ENCODE results near the gene CDH23. TPM values are rescaled to one million over a fixed set of nuclear protein-coding genes. Genes with fewer than 3 reads are reported as not detected.

CDH23 gene
- total RNA-seq, 1 donor from 2014 or later, result 1.3 TPM

- no peaks in the 10 kb centered on the region for H3K27me3 Mint-ChIP-seq
- intact Hi-C loops (cut with micrococcal nuclease), result no loop called here
- H3K9me3 Mint-ChIP-seq, result no peaks in the 10 kb centered on the region
- no peak for DNase-seq
- H3K27ac Mint-ChIP-seq, result peak overlapping the region; percentile 86
- peaks cover 85% of the 10 kb centered on the region for H3K4me1 Mint-ChIP-seq
- H3K4me3 Mint-ChIP-seq, result peak overlapping the region; percentile 3
- H3K36me3 Mint-ChIP-seq (ENCODE audit: low read depth), result peaks cover 7% of the 10 kb centered on the region
Measured at GRCh38 chr10:71739358-71739900, 342.7 kb downstream of the CDH23 start.

GRCh38 chr10:71740069-71740653, 343.4 kb downstream of the CDH23 start:
- intact Hi-C loops (cut with micrococcal nuclease), result loop anchor here (2.0 to 10.0 kb wide), 2 partner anchors 17 to 345 kb away; partner anchors contain the start of gene SPOCK2
- Mint-ChIP-seq H3K4me1 (peaks cover 85% of the 10 kb centered on the region), H3K27ac (peak overlapping the region; percentile 86), H3K9me3 (no peaks in the 10 kb centered on the region), H3K4me3 (no peak overlapping the region), H3K27me3 (no peaks in the 10 kb centered on the region), H3K36me3 (ENCODE audit: low read depth) (peaks cover 9% of the 10 kb centered on the region)
- DNase-seq, result no peak

GRCh38 chr10:71741029-71741428, 344.3 kb downstream of the CDH23 start:
- intact Hi-C loops (cut with micrococcal nuclease), result loop anchor here (2.0 to 10.0 kb wide), 2 partner anchors 16 to 344 kb away; partner anchors contain the start of gene SPOCK2
- peak overlapping the region; percentile 77 for H3K27ac Mint-ChIP-seq
- H3K36me3 Mint-ChIP-seq (ENCODE audit: low read depth), result peaks cover 11% of the 10 kb centered on the region
- no peak for DNase-seq
- no peaks in the 10 kb centered on the region for H3K9me3 Mint-ChIP-seq
- peak overlapping the region; percentile 48 for H3K4me3 Mint-ChIP-seq
- H3K4me1 Mint-ChIP-seq, result peaks cover 86% of the 10 kb centered on the region
- H3K27me3 Mint-ChIP-seq, result no peaks in the 10 kb centered on the region

- intact Hi-C loops (cut with micrococcal nuclease), result loop anchor here (2.0 to 10.0 kb wide), 2 partner anchors 15 to 343 kb away; partner anchors contain the start of gene SPOCK2
- Mint-ChIP-seq H3K27ac (peak overlapping the region; percentile 77), H3K4me3 (peak overlapping the region; percentile 48), H3K36me3 (ENCODE audit: low read depth) (peaks cover 11% of the 10 kb centered on the region), H3K9me3 (no peaks in the 10 kb centered on the region), H3K4me1 (peaks cover 86% of the 10 kb centered on the region), H3K27me3 (no peaks in the 10 kb centered on the region)
- no peak for DNase-seq
Measured at GRCh38 chr10:71741671-71742070, 345.0 kb downstream of the CDH23 start.

DNA sequence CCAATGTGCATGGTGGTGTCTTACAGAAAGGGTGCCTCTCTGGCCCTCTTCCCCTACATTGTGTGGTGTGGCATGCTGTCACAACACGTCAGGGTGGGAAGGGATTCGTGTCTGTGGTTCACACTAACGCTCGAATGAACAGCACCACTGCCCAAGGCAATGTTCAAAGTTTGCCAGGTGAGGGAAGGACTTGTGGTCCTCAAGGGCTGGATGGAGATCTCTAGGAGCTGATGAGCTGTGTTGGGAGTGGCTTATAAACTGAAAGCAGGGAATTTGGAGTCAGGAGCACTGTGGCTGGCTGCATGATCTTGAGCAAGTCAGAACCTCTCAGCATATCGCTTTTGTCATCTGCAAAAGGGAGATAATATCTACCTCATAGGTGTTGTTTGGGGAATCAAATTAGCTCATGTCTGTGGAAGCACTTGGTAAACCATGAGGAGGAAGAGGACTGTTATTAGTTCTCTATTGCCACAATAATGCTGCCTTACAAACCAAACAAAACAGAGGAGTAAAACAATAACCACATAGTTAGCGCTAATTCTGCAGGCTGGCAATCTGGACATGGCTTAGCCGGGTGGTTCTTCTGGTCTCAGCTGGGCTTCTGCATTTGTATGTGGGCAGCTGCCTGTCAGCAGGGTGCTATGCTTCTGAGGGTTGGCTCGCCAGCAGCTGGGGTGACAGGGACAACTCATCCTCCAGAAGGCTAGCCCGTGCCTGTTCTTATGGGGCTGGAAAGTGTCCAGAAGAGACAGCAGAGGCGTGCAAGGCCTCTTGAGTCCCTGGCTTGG, 345.8 kb downstream of the CDH23 start:
- no peak for DNase-seq
- no peaks in the 10 kb centered on the region for H3K27me3 Mint-ChIP-seq
- peak overlapping the region; percentile 12 for H3K4me3 Mint-ChIP-seq
- peaks cover 86% of the 10 kb centered on the region for H3K4me1 Mint-ChIP-seq
- peak overlapping the region; percentile 77 for H3K27ac Mint-ChIP-seq
- intact Hi-C loops (cut with micrococcal nuclease), result loop anchor here (10.0 kb wide), 1 partner anchor 342 kb away; the partner anchor contains the start of gene SPOCK2
- H3K36me3 Mint-ChIP-seq (ENCODE audit: low read depth), result peaks cover 18% of the 10 kb centered on the region
- H3K9me3 Mint-ChIP-seq, result no peaks in the 10 kb centered on the region

DNA sequence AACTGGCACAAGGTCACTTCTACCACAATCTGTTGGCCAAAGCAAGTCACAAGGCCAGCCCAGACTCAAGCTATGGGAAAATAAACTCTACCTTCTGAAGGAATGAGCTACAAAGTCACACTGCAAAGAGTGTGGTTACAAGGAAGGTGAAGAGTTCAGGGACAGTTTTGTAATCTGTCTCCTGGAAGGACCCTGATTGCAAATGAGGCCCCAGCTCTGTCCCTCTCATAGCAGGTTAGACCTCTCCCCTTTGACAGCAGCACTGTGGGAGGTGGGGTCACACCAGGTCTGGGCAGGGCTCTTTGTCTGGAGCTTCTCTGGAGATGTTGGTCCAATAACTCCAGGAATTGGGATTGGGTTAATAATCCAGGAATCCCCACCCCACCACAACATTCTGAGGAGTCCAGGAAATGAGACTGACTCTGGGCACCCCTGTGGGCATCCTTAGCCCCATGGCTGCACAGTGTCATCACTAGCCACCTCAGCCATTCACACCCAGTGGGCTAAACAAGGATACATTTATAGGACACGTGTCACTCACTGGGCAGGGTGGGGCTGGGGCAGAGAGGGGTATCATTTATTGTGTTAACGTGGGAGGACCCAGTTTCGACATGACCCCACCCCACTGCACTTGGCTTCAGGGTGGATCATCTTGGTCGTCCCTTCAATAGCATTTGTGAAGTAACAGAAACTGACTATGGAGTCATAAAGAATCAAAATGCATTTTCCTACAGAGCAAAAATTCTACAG, 346.5 kb downstream of the CDH23 start:
- no peaks in the 10 kb centered on the region for H3K9me3 Mint-ChIP-seq
- H3K4me1 Mint-ChIP-seq, result peaks cover 86% of the 10 kb centered on the region
- no peaks in the 10 kb centered on the region for H3K27me3 Mint-ChIP-seq
- peak overlapping the region; percentile 77 for H3K27ac Mint-ChIP-seq
- peaks cover 21% of the 10 kb centered on the region for H3K36me3 Mint-ChIP-seq (ENCODE audit: low read depth)
- no peak for DNase-seq
- intact Hi-C loops (cut with micrococcal nuclease), result loop anchor here (10.0 kb wide), 1 partner anchor 342 kb away; the partner anchor contains the start of gene SPOCK2
- peak overlapping the region; percentile 12 for H3K4me3 Mint-ChIP-seq

GRCh38 chr10:71743866-71744265, 347.1 kb downstream of the CDH23 start:
- no peak overlapping the region for H3K4me3 Mint-ChIP-seq
- intact Hi-C loops (cut with micrococcal nuclease), result loop anchor here (10.0 kb wide), 1 partner anchor 341 kb away; the partner anchor contains the start of gene SPOCK2
- no peak overlapping the region for H3K27ac Mint-ChIP-seq
- H3K36me3 Mint-ChIP-seq (ENCODE audit: low read depth), result peaks cover 26% of the 10 kb centered on the region
- H3K27me3 Mint-ChIP-seq, result no peaks in the 10 kb centered on the region
- peaks cover 89% of the 10 kb centered on the region for H3K4me1 Mint-ChIP-seq
- H3K9me3 Mint-ChIP-seq, result no peaks in the 10 kb centered on the region
- no peak for DNase-seq

- intact Hi-C loops (cut with micrococcal nuclease), result loop anchor here (10.0 kb wide), 1 partner anchor 340 kb away; the partner anchor contains the start of gene SPOCK2
- peaks cover 33% of the 10 kb centered on the region for H3K36me3 Mint-ChIP-seq (ENCODE audit: low read depth)
- H3K27ac Mint-ChIP-seq, result peak overlapping the region; percentile 99
- H3K9me3 Mint-ChIP-seq, result no peaks in the 10 kb centered on the region
- DNase-seq, result no peak
- no peaks in the 10 kb centered on the region for H3K27me3 Mint-ChIP-seq
- H3K4me3 Mint-ChIP-seq, result no peak overlapping the region
- peaks cover 90% of the 10 kb centered on the region for H3K4me1 Mint-ChIP-seq
Measured at GRCh38 chr10:71744897-71745663, 348.4 kb downstream of the CDH23 start.

DNA sequence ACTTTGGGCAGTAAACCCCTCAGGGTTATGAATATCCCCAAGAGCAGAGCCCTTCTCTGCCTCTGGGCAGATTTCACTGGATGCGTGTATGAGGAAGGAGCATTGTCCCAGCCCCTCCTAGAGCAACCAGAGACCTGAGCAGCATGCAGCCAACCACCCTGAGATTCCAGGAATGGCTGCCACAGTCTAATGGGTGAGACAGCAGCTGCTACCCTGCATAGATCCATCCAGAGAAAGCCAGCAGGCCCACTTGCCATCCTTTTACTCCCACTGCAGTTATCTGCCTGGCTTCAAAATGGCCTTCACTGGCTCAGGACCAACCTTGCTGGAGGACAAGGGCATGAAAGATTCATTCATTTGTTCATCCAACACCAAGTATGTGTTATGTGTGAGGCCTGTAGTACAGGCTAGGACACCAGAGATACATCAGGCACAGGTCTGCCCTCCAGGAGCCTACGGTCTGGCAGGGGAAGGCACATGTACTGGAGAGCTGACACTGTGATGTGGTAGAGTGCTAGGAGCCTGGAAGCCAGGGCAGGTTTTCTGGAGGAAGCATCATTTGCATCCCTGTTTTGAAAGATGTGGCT, 349.0 kb downstream of the CDH23 start:
- Mint-ChIP-seq H3K4me3 (no peak overlapping the region), H3K36me3 (ENCODE audit: low read depth) (peaks cover 39% of the 10 kb centered on the region), H3K27me3 (no peaks in the 10 kb centered on the region), H3K4me1 (peaks cover 91% of the 10 kb centered on the region), H3K9me3 (no peaks in the 10 kb centered on the region), H3K27ac (peak overlapping the region; percentile 99)
- no peak for DNase-seq
- intact Hi-C loops (cut with micrococcal nuclease), result loop anchor here (10.0 kb wide), 1 partner anchor 339 kb away; the partner anchor contains the start of gene SPOCK2

- H3K4me1 Mint-ChIP-seq, result peaks cover 88% of the 10 kb centered on the region
- intact Hi-C loops (cut with micrococcal nuclease), result loop anchor here (1.0 to 10.0 kb wide), 2 partner anchors 9 to 338 kb away; partner anchors contain the start of gene SPOCK2
- no peaks in the 10 kb centered on the region for H3K27me3 Mint-ChIP-seq
- H3K27ac Mint-ChIP-seq, result peak overlapping the region; percentile 99
- H3K4me3 Mint-ChIP-seq, result peak overlapping the region; percentile 44
- H3K36me3 Mint-ChIP-seq (ENCODE audit: low read depth), result peaks cover 44% of the 10 kb centered on the region
- DNase-seq, result peak; percentile 76
- H3K9me3 Mint-ChIP-seq, result no peaks in the 10 kb centered on the region
Measured at GRCh38 chr10:71746344-71747037, 349.8 kb downstream of the CDH23 start.

DNA sequence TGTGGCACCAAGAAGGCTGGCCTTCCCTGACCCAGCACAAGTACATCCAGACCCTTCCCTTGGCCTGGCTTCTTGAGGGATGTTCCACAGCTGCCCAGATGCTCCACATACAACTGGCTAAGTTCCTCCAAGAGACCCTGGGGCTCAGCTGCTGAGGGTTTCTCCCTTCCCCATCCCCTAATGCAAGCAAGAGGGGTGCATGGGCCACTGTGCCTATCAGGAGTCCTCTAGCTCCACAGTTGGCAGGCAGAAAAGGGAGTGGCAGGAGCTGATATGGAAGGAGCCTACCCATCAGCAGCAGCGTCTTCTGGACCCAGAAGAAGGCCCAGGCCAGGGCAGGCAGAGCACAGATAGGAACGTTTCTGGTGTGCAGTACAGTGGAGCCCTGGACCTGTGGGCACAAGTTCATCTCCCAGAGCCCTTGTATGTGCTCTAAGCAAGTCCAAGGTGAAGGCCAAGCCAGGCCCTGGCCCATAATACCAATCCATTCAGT, 350.4 kb downstream of the CDH23 start:
- peaks cover 89% of the 10 kb centered on the region for H3K4me1 Mint-ChIP-seq
- no peak for DNase-seq
- intact Hi-C loops (cut with micrococcal nuclease), result loop anchor here (1.0 to 10.0 kb wide), 2 partner anchors 10 to 338 kb away; partner anchors contain the start of gene SPOCK2
- H3K9me3 Mint-ChIP-seq, result no peaks in the 10 kb centered on the region
- H3K4me3 Mint-ChIP-seq, result peak overlapping the region; percentile 33
- H3K27me3 Mint-ChIP-seq, result no peaks in the 10 kb centered on the region
- peak overlapping the region; percentile 99 for H3K27ac Mint-ChIP-seq
- peaks cover 50% of the 10 kb centered on the region for H3K36me3 Mint-ChIP-seq (ENCODE audit: low read depth)

Data from activated CD4-positive, alpha-beta T cell treated with anti-CD3 and anti-CD28 coated beads, Interleukin-2, amount 10 ng/mL, durations not matched to agents 24 days and 14 days (primary cell).